SW480 (cell line): ENCODE results near the gene DNAJC17.

Source experiments
- DNase-seq: peaks from one replicate; pipeline ENCODE4 v3.0.0-alpha.2; 2016; ENCODE audit warnings: low spot score

Gene DNAJC17

GRCh38 chr15:40789999-40790398 lies 17.3 kb downstream of the DNAJC17 start:
- DNase-seq: no peak

- no peak for DNase-seq
These were observed 18.2 kb downstream of the DNAJC17 start for GRCh38 chr15:40789119-40789518.

GRCh38 chr15:40787991-40788390 lies 19.3 kb downstream of the DNAJC17 start:
- no peak for DNase-seq

GRCh38 chr15:40787344-40787841 lies 19.9 kb downstream of the DNAJC17 start:
- peak; percentile 86 for DNase-seq

GRCh38 chr15:40785814-40786213 lies 21.5 kb downstream of the DNAJC17 start:
- DNase-seq: no peak

- DNase-seq: no peak
These were observed 22.1 kb downstream of the DNAJC17 start for GRCh38 chr15:40785164-40785563.

GRCh38 chr15:40782609-40783227 lies 24.6 kb downstream of the DNAJC17 start:
- peak; percentile 69 for DNase-seq

GRCh38 chr15:40776537-40777141 lies 30.6 kb downstream of the DNAJC17 start:
- peak; percentile 74 for DNase-seq

GRCh38 chr15:40775740-40776536 lies 31.3 kb downstream of the DNAJC17 start:
- no peak for DNase-seq

GRCh38 chr15:40775007-40775406 lies 32.3 kb downstream of the DNAJC17 start:
- DNase-seq: no peak

GRCh38 chr15:40773902-40774301 lies 33.4 kb downstream of the DNAJC17 start:
- DNase-seq: no peak

- no peak for DNase-seq
These were observed 33.8 kb downstream of the DNAJC17 start for GRCh38 chr15:40773496-40773895.

GRCh38 chr15:40772014-40772413 lies 35.3 kb downstream of the DNAJC17 start:
- DNase-seq: no peak

- no peak for DNase-seq
These were observed 36.0 kb downstream of the DNAJC17 start for GRCh38 chr15:40771242-40771641.

- DNase-seq: no peak
These were observed 37.0 kb downstream of the DNAJC17 start for GRCh38 chr15:40770147-40770721.

- DNase-seq: peak; percentile 93
These were observed 37.8 kb downstream of the DNAJC17 start, which contains the start of gene C15orf62 for GRCh38 chr15:40769274-40770146. Gene C15orf62 (plus strand): TSS chr15:40769980. CDS start chr15:40770496, 516 bp downstream.

GRCh38 chr15:40768521-40769273 lies 38.6 kb downstream of the DNAJC17 start:
- DNase-seq: no peak

GRCh38 chr15:40767838-40768500 lies 39.3 kb downstream of the DNAJC17 start:
- no peak for DNase-seq

GRCh38 chr15:40766906-40767837 lies 40.1 kb downstream of the DNAJC17 start:
- DNase-seq: no peak
